ENCODE data around the gene GIGYF2. TPM values are rescaled to one million over a fixed set of nuclear protein-coding genes. Genes with fewer than 3 reads are reported as not detected.
"Not testable (repeated sequence)": the region's sequence is repeated elsewhere in the genome, so short reads cannot be mapped to it uniquely, and the experiment has no call there.

Gene GIGYF2
- polyA plus RNA-seq, 2 donors = 10.9 to 11.0 TPM

GRCh38 chr2:232699110-232699509 lies 2.0 kb downstream of the GIGYF2 start:
- Histone ChIP-seq H3K4me3 (ENCODE audit: low read depth in 1 of 2, low read length in 2 of 2) (peak overlapping the region in 1 of 2 donors; percentile 29), H3K27ac (ENCODE audit: low read depth in 2 of 2, low read length in 1 of 2) (no peak overlapping the region), H3K27me3 (ENCODE audit: control insufficient read depth in 1 of 2, insufficient read depth in 2 of 2, low read length in 2 of 2) (no peaks in the 10 kb centered on the region), H3K4me1 (ENCODE audit: control insufficient read depth in 2 of 2, insufficient read depth in 2 of 2, low read length in 1 of 2) (peaks cover 0 to 2% of the 10 kb centered on the region in 2 donors), H3K36me3 (ENCODE audit: control insufficient read depth in 2 of 2, insufficient read depth in 2 of 2, low read length in 1 of 2) (peaks cover 0 to 3% of the 10 kb centered on the region in 2 donors), H3K9me3 (ENCODE audit: control insufficient read depth in 2 of 2, insufficient read depth in 1 of 2, low read depth in 1 of 2, low read length in 1 of 2) (no peaks in the 10 kb centered on the region)
- 58 to 75% methylated on average over 2 of the region's 2 CpGs for WGBS, 2 donors

GRCh38 chr2:232700154-232700553 lies 3.0 kb downstream of the GIGYF2 start:
- 96 to 97% methylated on average over 1 of the region's 1 CpG for WGBS, 2 donors
- peaks cover 0 to 3% of the 10 kb centered on the region in 2 donors for H3K36me3 ChIP-seq (ENCODE audit: control insufficient read depth in 2 of 2, insufficient read depth in 2 of 2, low read length in 1 of 2)
- H3K27me3 ChIP-seq (ENCODE audit: control insufficient read depth in 1 of 2, insufficient read depth in 2 of 2, low read length in 2 of 2) = no peaks in the 10 kb centered on the region
- no peaks in the 10 kb centered on the region for H3K9me3 ChIP-seq (ENCODE audit: control insufficient read depth in 2 of 2, insufficient read depth in 1 of 2, low read depth in 1 of 2, low read length in 1 of 2)
- H3K27ac ChIP-seq (ENCODE audit: low read depth in 2 of 2, low read length in 1 of 2) = no peak overlapping the region
- H3K4me1 ChIP-seq (ENCODE audit: control insufficient read depth in 2 of 2, insufficient read depth in 2 of 2, low read length in 1 of 2) = peaks cover 0 to 2% of the 10 kb centered on the region in 2 donors
- H3K4me3 ChIP-seq (ENCODE audit: low read depth in 1 of 2, low read length in 2 of 2) = no peak overlapping the region

DNA sequence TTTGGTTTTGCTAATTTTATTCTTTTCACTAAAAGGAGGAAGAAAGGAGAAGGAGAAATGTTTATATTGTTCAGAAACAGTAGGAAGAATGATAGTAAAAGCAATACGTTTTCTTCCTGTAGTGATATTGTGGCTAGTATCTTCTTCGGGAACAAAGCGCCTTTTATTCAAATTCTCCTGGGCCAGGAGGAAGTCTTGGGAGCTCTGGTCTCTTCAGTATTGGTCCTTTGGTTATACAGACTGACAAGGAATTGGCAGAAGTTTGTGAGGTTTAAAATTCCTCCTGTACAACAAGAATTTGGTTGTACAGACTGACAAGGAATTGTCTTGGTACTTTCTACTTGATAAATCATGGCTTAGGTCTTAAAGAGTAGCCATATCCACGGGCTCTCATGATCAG lies 9.9 kb downstream of the GIGYF2 start:
- Histone ChIP-seq H3K4me3 (ENCODE audit: low read depth in 1 of 2, low read length in 2 of 2) (no peak overlapping the region), H3K4me1 (ENCODE audit: control insufficient read depth in 2 of 2, insufficient read depth in 2 of 2, low read length in 1 of 2) (no peaks in the 10 kb centered on the region), H3K27me3 (ENCODE audit: control insufficient read depth in 1 of 2, insufficient read depth in 2 of 2, low read length in 2 of 2) (no peaks in the 10 kb centered on the region), H3K27ac (ENCODE audit: low read depth in 2 of 2, low read length in 1 of 2) (no peak overlapping the region), H3K9me3 (ENCODE audit: control insufficient read depth in 2 of 2, insufficient read depth in 1 of 2, low read depth in 1 of 2, low read length in 1 of 2) (no peaks in the 10 kb centered on the region), H3K36me3 (ENCODE audit: control insufficient read depth in 2 of 2, insufficient read depth in 2 of 2, low read length in 1 of 2) (peaks cover 3% of the 10 kb centered on the region in 2 donors)
- WGBS, 2 donors = 92 to 94% methylated on average over 4 of the region's 4 CpGs

- H3K36me3 ChIP-seq (ENCODE audit: control insufficient read depth in 2 of 2, insufficient read depth in 2 of 2, low read length in 1 of 2) = peaks cover 0 to 4% of the 10 kb centered on the region in 2 donors
- no peaks in the 10 kb centered on the region for H3K4me1 ChIP-seq (ENCODE audit: control insufficient read depth in 2 of 2, insufficient read depth in 2 of 2, low read length in 1 of 2)
- H3K27ac ChIP-seq (ENCODE audit: low read depth in 2 of 2, low read length in 1 of 2) = no peak overlapping the region
Observed at GRCh38 chr2:232713505-232713904, 16.4 kb downstream of the GIGYF2 start.

DNA sequence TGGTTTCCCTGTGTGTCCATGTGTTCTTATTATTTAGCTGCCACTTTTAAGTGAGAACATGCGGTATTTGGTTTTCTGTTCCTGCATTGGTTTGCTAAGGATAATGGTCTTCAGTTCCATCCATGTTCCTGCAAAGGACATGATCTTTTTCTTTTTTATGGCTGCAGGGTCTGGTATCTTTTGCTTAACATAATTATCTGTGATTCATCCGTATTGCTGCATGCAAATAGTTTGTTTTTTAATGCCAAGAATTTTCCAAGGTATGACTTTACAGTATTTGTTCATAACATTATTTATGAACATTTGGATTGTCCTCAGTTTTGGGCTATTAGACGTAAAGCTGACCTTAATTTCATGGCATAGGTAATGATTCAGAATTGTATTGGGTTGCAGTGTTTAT lies 17.8 kb downstream of the GIGYF2 start:
- Histone ChIP-seq H3K4me3 (ENCODE audit: low read depth in 1 of 2, low read length in 2 of 2) (no peak overlapping the region), H3K9me3 (ENCODE audit: control insufficient read depth in 2 of 2, insufficient read depth in 1 of 2, low read depth in 1 of 2, low read length in 1 of 2) (no peaks in the 10 kb centered on the region), H3K27me3 (ENCODE audit: control insufficient read depth in 1 of 2, insufficient read depth in 2 of 2, low read length in 2 of 2) (no peaks in the 10 kb centered on the region), H3K4me1 (ENCODE audit: control insufficient read depth in 2 of 2, insufficient read depth in 2 of 2, low read length in 1 of 2) (no peaks in the 10 kb centered on the region), H3K36me3 (ENCODE audit: control insufficient read depth in 2 of 2, insufficient read depth in 2 of 2, low read length in 1 of 2) (peaks cover 0 to 6% of the 10 kb centered on the region in 2 donors), H3K27ac (ENCODE audit: low read depth in 2 of 2, low read length in 1 of 2) (no peak overlapping the region)
- 72 to 75% methylated on average over 3 of the region's 3 CpGs for WGBS, 2 donors

More at GRCh38 chr2:232713505-232713904, 16.4 kb downstream of the GIGYF2 start:
- Histone ChIP-seq H3K27me3 (ENCODE audit: control insufficient read depth in 1 of 2, insufficient read depth in 2 of 2, low read length in 2 of 2) (no peaks in the 10 kb centered on the region), H3K9me3 (ENCODE audit: control insufficient read depth in 2 of 2, insufficient read depth in 1 of 2, low read depth in 1 of 2, low read length in 1 of 2) (no peaks in the 10 kb centered on the region), H3K4me3 (ENCODE audit: low read depth in 1 of 2, low read length in 2 of 2) (no peak overlapping the region)

GRCh38 chr2:232720056-232720455 lies 22.9 kb downstream of the GIGYF2 start:
- H3K4me1 ChIP-seq (ENCODE audit: control insufficient read depth in 2 of 2, insufficient read depth in 2 of 2, low read length in 1 of 2) = not testable (repeated sequence)

GRCh38 chr2:232721261-232721660 lies 24.1 kb downstream of the GIGYF2 start:
- no peak overlapping the region for H3K4me3 ChIP-seq (ENCODE audit: low read depth in 1 of 2, low read length in 2 of 2)
- no peaks in the 10 kb centered on the region for H3K9me3 ChIP-seq (ENCODE audit: control insufficient read depth in 2 of 2, insufficient read depth in 1 of 2, low read depth in 1 of 2, low read length in 1 of 2)
- 80 to 81% methylated on average over 2 of the region's 2 CpGs for WGBS, 2 donors
- H3K4me1 ChIP-seq (ENCODE audit: control insufficient read depth in 2 of 2, insufficient read depth in 2 of 2, low read length in 1 of 2) = no peaks in the 10 kb centered on the region
- peaks cover 3 to 10% of the 10 kb centered on the region in 2 donors for H3K36me3 ChIP-seq (ENCODE audit: control insufficient read depth in 2 of 2, insufficient read depth in 2 of 2, low read length in 1 of 2)
- H3K27me3 ChIP-seq (ENCODE audit: control insufficient read depth in 1 of 2, insufficient read depth in 2 of 2, low read length in 2 of 2) = no peaks in the 10 kb centered on the region
- H3K27ac ChIP-seq (ENCODE audit: low read depth in 2 of 2, low read length in 1 of 2) = no peak overlapping the region

More at GRCh38 chr2:232720056-232720455, 22.9 kb downstream of the GIGYF2 start:
- not testable (repeated sequence) for H3K9me3 ChIP-seq (ENCODE audit: control insufficient read depth in 2 of 2, insufficient read depth in 1 of 2, low read depth in 1 of 2, low read length in 1 of 2); H3K27ac ChIP-seq (ENCODE audit: low read depth in 2 of 2, low read length in 1 of 2); H3K36me3 ChIP-seq (ENCODE audit: control insufficient read depth in 2 of 2, insufficient read depth in 2 of 2, low read length in 1 of 2); H3K4me3 ChIP-seq (ENCODE audit: low read depth in 1 of 2, low read length in 2 of 2); H3K27me3 ChIP-seq (ENCODE audit: control insufficient read depth in 1 of 2, insufficient read depth in 2 of 2, low read length in 2 of 2)

- no peaks in the 10 kb centered on the region for H3K27me3 ChIP-seq (ENCODE audit: control insufficient read depth in 1 of 2, insufficient read depth in 2 of 2, low read length in 2 of 2)
- H3K36me3 ChIP-seq (ENCODE audit: control insufficient read depth in 2 of 2, insufficient read depth in 2 of 2, low read length in 1 of 2) = peaks cover 3 to 10% of the 10 kb centered on the region in 2 donors
- no peak overlapping the region for H3K4me3 ChIP-seq (ENCODE audit: low read depth in 1 of 2, low read length in 2 of 2)
- H3K27ac ChIP-seq (ENCODE audit: low read depth in 2 of 2, low read length in 1 of 2) = no peak overlapping the region
- H3K4me1 ChIP-seq (ENCODE audit: control insufficient read depth in 2 of 2, insufficient read depth in 2 of 2, low read length in 1 of 2) = no peaks in the 10 kb centered on the region
- WGBS, 2 donors = 74% methylated on average over 2 of the region's 2 CpGs
- no peaks in the 10 kb centered on the region for H3K9me3 ChIP-seq (ENCODE audit: control insufficient read depth in 2 of 2, insufficient read depth in 1 of 2, low read depth in 1 of 2, low read length in 1 of 2)
Observed at GRCh38 chr2:232721882-232722281, 24.8 kb downstream of the GIGYF2 start.

DNA sequence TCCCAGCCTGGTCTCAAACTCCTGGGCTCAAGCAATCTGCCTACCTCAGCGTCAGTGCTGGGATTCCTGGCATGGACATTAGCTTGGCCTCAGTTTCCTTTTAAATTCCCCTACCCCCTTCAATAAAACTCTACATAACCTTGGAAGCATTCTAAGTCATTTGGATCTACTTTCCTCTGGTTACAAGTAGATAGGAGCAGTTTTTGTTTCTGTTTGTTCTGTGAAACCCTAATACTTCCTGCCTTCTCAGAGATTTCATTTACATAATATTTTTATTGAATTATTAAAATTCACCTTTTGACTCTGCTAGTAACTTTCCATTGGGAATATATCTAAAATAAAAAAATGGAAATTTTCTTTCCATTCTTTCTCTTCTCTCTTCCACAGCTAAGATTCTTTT lies 25.9 kb downstream of the GIGYF2 start:
- H3K27me3 ChIP-seq (ENCODE audit: control insufficient read depth in 1 of 2, insufficient read depth in 2 of 2, low read length in 2 of 2) = no peaks in the 10 kb centered on the region
- peaks cover 3 to 8% of the 10 kb centered on the region in 2 donors for H3K36me3 ChIP-seq (ENCODE audit: control insufficient read depth in 2 of 2, insufficient read depth in 2 of 2, low read length in 1 of 2)
- H3K27ac ChIP-seq (ENCODE audit: low read depth in 2 of 2, low read length in 1 of 2) = no peak overlapping the region
- no peaks in the 10 kb centered on the region for H3K9me3 ChIP-seq (ENCODE audit: control insufficient read depth in 2 of 2, insufficient read depth in 1 of 2, low read depth in 1 of 2, low read length in 1 of 2)
- 94 to 100% methylated on average over 1 of the region's 1 CpG for WGBS, 2 donors
- no peak overlapping the region for H3K4me3 ChIP-seq (ENCODE audit: low read depth in 1 of 2, low read length in 2 of 2)
- H3K4me1 ChIP-seq (ENCODE audit: control insufficient read depth in 2 of 2, insufficient read depth in 2 of 2, low read length in 1 of 2) = no peaks in the 10 kb centered on the region

DNA sequence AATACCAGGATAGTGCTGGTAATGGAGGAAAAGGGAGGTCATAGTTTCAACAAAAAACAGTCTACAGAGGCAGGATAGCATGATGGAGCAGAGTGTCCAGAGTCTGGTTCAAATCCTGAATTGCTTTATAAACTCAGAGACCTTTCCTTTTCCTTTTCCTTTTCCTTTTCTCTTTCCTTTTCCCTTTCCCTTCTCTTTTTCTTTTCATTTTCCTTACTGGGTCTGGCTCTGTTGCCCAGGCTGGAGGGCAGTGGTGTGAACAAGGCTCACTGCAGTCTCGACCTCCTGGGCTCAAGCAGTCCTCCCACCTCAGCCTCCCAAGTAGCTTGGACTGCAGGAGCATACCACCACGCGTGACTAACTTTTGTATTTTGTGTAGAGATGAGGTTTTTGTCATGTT lies 31.7 kb downstream of the GIGYF2 start:
- 96 to 97% methylated on average over 3 of the region's 3 CpGs for WGBS, 2 donors
- peaks cover 3 to 4% of the 10 kb centered on the region in 2 donors for H3K36me3 ChIP-seq (ENCODE audit: control insufficient read depth in 2 of 2, insufficient read depth in 2 of 2, low read length in 1 of 2)
- no peaks in the 10 kb centered on the region for H3K27me3 ChIP-seq (ENCODE audit: control insufficient read depth in 1 of 2, insufficient read depth in 2 of 2, low read length in 2 of 2)
- no peak overlapping the region for H3K27ac ChIP-seq (ENCODE audit: low read depth in 2 of 2, low read length in 1 of 2)
- no peaks in the 10 kb centered on the region for H3K9me3 ChIP-seq (ENCODE audit: control insufficient read depth in 2 of 2, insufficient read depth in 1 of 2, low read depth in 1 of 2, low read length in 1 of 2)
- H3K4me1 ChIP-seq (ENCODE audit: control insufficient read depth in 2 of 2, insufficient read depth in 2 of 2, low read length in 1 of 2) = no peaks in the 10 kb centered on the region
- H3K4me3 ChIP-seq (ENCODE audit: low read depth in 1 of 2, low read length in 2 of 2) = no peak overlapping the region

All from esophagus (tissue), 2 donors.